ENCODE data around the gene CEP128. TPM values are rescaled to one million over a fixed set of nuclear protein-coding genes. Genes with fewer than 3 reads are reported as not detected.

Gene CEP128
- total and polyA plus RNA-seq, 2 experiments from 2014 or later: 7.6 to 17.6 TPM

GRCh38 chr14:80448267-80448666, 493.3 kb downstream of the CEP128 start:
- peaks cover 18% of the 10 kb centered on the region for H3K36me3 Mint-ChIP-seq (ENCODE audit: low read depth)
- H3K27me3 Mint-ChIP-seq (ENCODE audit: insufficient read depth, low read depth, poor library complexity): no peaks in the 10 kb centered on the region
- no peak overlapping the region for H2AFZ ChIP-seq
- no peaks in the 10 kb centered on the region for H4K20me1 ChIP-seq (replicated peaks; ENCODE audit: insufficient read depth)
- H3K9me2 ChIP-seq (ENCODE audit: insufficient read depth): peaks cover 10% of the 10 kb centered on the region; the same call in 1 of the 2 replicates
- no peak for ATAC-seq
- no peak for DNase-seq (ENCODE audit: low spot score)
- peaks cover 34% of the 10 kb centered on the region for H3K9me3 Mint-ChIP-seq
- H3K4me3 Mint-ChIP-seq: no peak overlapping the region
- no peak overlapping the region for H3K4me3 ChIP-seq
- no peaks in the 10 kb centered on the region for H3F3A ChIP-seq (replicated peaks; ENCODE audit: low read depth)
- H3K79me2 ChIP-seq (replicated peaks; ENCODE audit: insufficient read depth): no peaks in the 10 kb centered on the region
- H3K27ac Mint-ChIP-seq: no peak overlapping the region
- no peaks in the 10 kb centered on the region for H3K36me3 ChIP-seq (ENCODE audit: insufficient read depth)
- no peak overlapping the region for H3K4me2 ChIP-seq
- no peak overlapping the region for H3K27ac ChIP-seq (ENCODE audit: low read depth)
- no peaks in the 10 kb centered on the region for H3K27me3 ChIP-seq (ENCODE audit: insufficient read depth)
- peaks cover 11% of the 10 kb centered on the region; the same call in 2 of the 3 replicates for H3K4me1 Mint-ChIP-seq
- H3K4me1 ChIP-seq (ENCODE audit: insufficient read depth): peaks cover 13% of the 10 kb centered on the region
- TF ChIP-seq CREB1 (CRISPR knock-in tag; IDR thresholded peaks at IDR 0.05; ENCODE audit: low read depth) (no peak), JUNB (IDR thresholded peaks at IDR 0.05; ENCODE audit: unreplicated experiment) (no peak), ZNF331 (CRISPR knock-in tag; IDR thresholded peaks at IDR 0.05; ENCODE audit: low read depth) (no peak), REST (IDR thresholded peaks at IDR 0.05; ENCODE audit: unreplicated experiment) (no peak), ETS1 (IDR thresholded peaks at IDR 0.05) (no peak), CTCF (conservative IDR thresholded peaks at IDR 0.05; ENCODE audit: low read depth in 2 of 2) (no peak)

- Histone ChIP-seq H2AFZ (no peak overlapping the region), H4K20me1 (replicated peaks; ENCODE audit: insufficient read depth) (no peaks in the 10 kb centered on the region), H3F3A (replicated peaks; ENCODE audit: low read depth) (no peaks in the 10 kb centered on the region), H3K9me2 (ENCODE audit: insufficient read depth) (peaks cover 5% of the 10 kb centered on the region; the same call in 1 of the 2 replicates), H3K79me2 (replicated peaks; ENCODE audit: insufficient read depth) (no peaks in the 10 kb centered on the region), H3K4me2 (no peak overlapping the region), H3K27me3 (ENCODE audit: insufficient read depth) (no peaks in the 10 kb centered on the region), H3K27ac (ENCODE audit: low read depth) (no peak overlapping the region), H3K4me1 (ENCODE audit: insufficient read depth) (peaks cover 13% of the 10 kb centered on the region), H3K36me3 (ENCODE audit: insufficient read depth) (no peaks in the 10 kb centered on the region), H3K4me3 (no peak overlapping the region)
- Mint-ChIP-seq H3K36me3 (ENCODE audit: low read depth) (peaks cover 18% of the 10 kb centered on the region), H3K9me3 (peaks cover 33% of the 10 kb centered on the region), H3K27me3 (ENCODE audit: insufficient read depth, low read depth, poor library complexity) (no peaks in the 10 kb centered on the region), H3K4me3 (no peak overlapping the region), H3K4me1 (peaks cover 11% of the 10 kb centered on the region; the same call in 2 of the 3 replicates), H3K27ac (no peak overlapping the region)
- DNase-seq (ENCODE audit: low spot score) (no peak), ATAC-seq (no peak)
- TF ChIP-seq CTCF (conservative IDR thresholded peaks at IDR 0.05; ENCODE audit: low read depth in 2 of 2) (no peak), ZNF331 (CRISPR knock-in tag; IDR thresholded peaks at IDR 0.05; ENCODE audit: low read depth) (no peak), STAT1 (IDR thresholded peaks at IDR 0.05; ENCODE audit: unreplicated experiment) (no peak), POLR2AphosphoS5 (IDR thresholded peaks at IDR 0.05; ENCODE audit: low read depth) (no peak)
These were observed 494.1 kb downstream of the CEP128 start for GRCh38 chr14:80447392-80447791.
